Caco-2 (cell line): ENCODE results near the gene FOXP3. TPM values are rescaled to one million over a fixed set of nuclear protein-coding genes. Genes with fewer than 3 reads are reported as not detected.

ENCODE experiments used
- BruUV-seq: library from RNA; stranded (reverse); fragments of 400-500 nt; replicated peaks from 2 replicates; lab custom pipeline; 2021; lab: Mats Ljungman, UMichigan
- CTCF ChIA-PET: fragments of 300-600 bp; sonication (Branson Sonifier 250); formaldehyde crosslinking; loops from one replicate; lab custom pipeline; 2022; ENCODE audit warnings: antibody characterized with exemption; lab: Charles Lee
- POLR2A ChIA-PET: fragments of 300-600 bp; sonication (Branson Sonifier 250); formaldehyde crosslinking; loops from one replicate; lab custom pipeline; 2022; ENCODE audit warnings: antibody characterized with exemption; lab: Charles Lee
- DNase-seq, 2 experiments: peaks; one replicate each; pipeline versions ENCODE4 v3.0.0 to v3.0.0-alpha.2; 2020 to 2022
- H3K27me3 ChIP-seq: replicated peaks from 2 replicates; pipeline ENCODE4 v1.6.0; 2011; ENCODE audit warnings: low read length; ENCODE audit not compliant: control insufficient read depth, insufficient read depth
- H3K36me3 ChIP-seq: 2 replicates; pipeline ENCODE4 v1.5.1; 2011; ENCODE audit warnings: low read length; ENCODE audit not compliant: control insufficient read depth, insufficient read depth
- H3K4me1 ChIP-seq: fragments of 250-450 bp; sonication (Bioruptor Pico); 2 replicates; pipeline ENCODE4 v1.5.1; 2020; ENCODE audit warnings: mild to moderate bottlenecking
- H3K4me3 ChIP-seq: 2 replicates; pipeline ENCODE4 v1.5.1; 2011; ENCODE audit warnings: low read depth, mild to moderate bottlenecking, control low read depth, low read length
- H3K9me3 ChIP-seq: fragments of 250-450 bp; sonication (Bioruptor Pico); 2 replicates; pipeline ENCODE4 v1.5.1; 2020; ENCODE audit warnings: mild to moderate bottlenecking, moderate library complexity
- H3K27ac Mint-ChIP-seq: one replicate; pipeline ENCODE4 v1.8.0; 2022; ENCODE audit warnings: mixed read lengths; ENCODE audit not compliant: unreplicated experiment
- H3K27me3 Mint-ChIP-seq: one replicate; pipeline ENCODE4 v1.8.0; 2022; ENCODE audit warnings: mixed read lengths; ENCODE audit not compliant: insufficient read depth, unreplicated experiment
- H3K36me3 Mint-ChIP-seq: one replicate; pipeline ENCODE4 v1.8.0; 2022; ENCODE audit warnings: mild to moderate bottlenecking, mixed read lengths; ENCODE audit not compliant: insufficient read depth, unreplicated experiment
- H3K4me1 Mint-ChIP-seq: one replicate; pipeline ENCODE4 v1.8.0; 2022; ENCODE audit warnings: low read depth, mixed read lengths; ENCODE audit not compliant: unreplicated experiment
- H3K4me3 Mint-ChIP-seq: one replicate; pipeline ENCODE4 v1.8.0; 2022; ENCODE audit warnings: mild to moderate bottlenecking, moderate library complexity, mixed read lengths; ENCODE audit not compliant: unreplicated experiment
- H3K9me3 Mint-ChIP-seq: one replicate; pipeline ENCODE4 v1.8.0; 2022; ENCODE audit warnings: mixed read lengths; ENCODE audit not compliant: unreplicated experiment
- CTCF ChIP-seq, 2 experiments: fragments of 200-600 bp in 1 of 2; IDR thresholded peaks; 1 replicate in 1 of 2; 2 replicates in 1 of 2; pipeline versions ENCODE4 v1.5.1 to v1.8.0; 2011 to 2022; ENCODE audit warnings: antibody characterized with exemption in 1 of 2, control low read depth in 1 of 2, inconsistent platforms in 1 of 2, low read depth in 1 of 2, low read length in 1 of 2, mild to moderate bottlenecking in 1 of 2, moderate library complexity in 1 of 2; ENCODE audit not compliant: insufficient read depth in 1 of 2, severe bottlenecking in 1 of 2, unreplicated experiment in 1 of 2
- intact Hi-C: fragments of 100-400 bp; cut with micrococcal nuclease; formaldehyde crosslinking; loops from one replicate; pipeline ENCODE4 v1.10.0; 2022; ENCODE audit not compliant: unreplicated experiment
- total RNA-seq: library from RNA; stranded (reverse); gene quantifications from 2 replicates; pipeline ENCODE4 v1.2.3, GENCODE V29; 2022

FOXP3 gene
- total RNA-seq, 1 experiment from 2014 or later, result 0.88 TPM

- Histone ChIP-seq H3K4me3 (no peak overlapping the region), H3K27me3 (no peaks in the 10 kb centered on the region), H3K36me3 (no peaks in the 10 kb centered on the region), H3K4me1 (no peaks in the 10 kb centered on the region), H3K9me3 (no peaks in the 10 kb centered on the region)
- TF ChIP-seq CTCF (IDR thresholded peaks at IDR 0.05; ENCODE audit: insufficient read depth in 1 of 2, low read depth in 1 of 2, low read length in 1 of 2, severe bottlenecking in 1 of 2, unreplicated experiment in 1 of 2), result no peak
- DNase-seq, result no peak
- no peak overlapping the region for H3K4me3 Mint-ChIP-seq
- no TSS peak for BruUV-seq
- H3K9me3 Mint-ChIP-seq, result no peaks in the 10 kb centered on the region
- H3K27me3 Mint-ChIP-seq, result peaks cover 8% of the 10 kb centered on the region
- H3K36me3 Mint-ChIP-seq, result no peaks in the 10 kb centered on the region
- H3K27ac Mint-ChIP-seq, result no peak overlapping the region
- ChIA-PET POLR2A (no interaction called here), CTCF (no interaction called here)
- intact Hi-C loops, result no loop called here
- no peaks in the 10 kb centered on the region for H3K4me1 Mint-ChIP-seq
Measured at GRCh38 chrX:49220100-49220499, 44.4 kb downstream of the FOXP3 start.

- POLR2A ChIA-PET, result no interaction called here
- CTCF ChIA-PET, result no interaction called here
- Histone ChIP-seq H3K4me1 (no peaks in the 10 kb centered on the region), H3K4me3 (no peak overlapping the region), H3K27me3 (no peaks in the 10 kb centered on the region), H3K9me3 (no peaks in the 10 kb centered on the region), H3K36me3 (no peaks in the 10 kb centered on the region)
- no peak overlapping the region for H3K27ac Mint-ChIP-seq
- H3K4me3 Mint-ChIP-seq, result no peak overlapping the region
- no peak for DNase-seq
- H3K4me1 Mint-ChIP-seq, result no peaks in the 10 kb centered on the region
- intact Hi-C loops, result no loop called here
- no peaks in the 10 kb centered on the region for H3K9me3 Mint-ChIP-seq
- no peaks in the 10 kb centered on the region for H3K36me3 Mint-ChIP-seq
- H3K27me3 Mint-ChIP-seq, result peaks cover 2% of the 10 kb centered on the region
- no peak for TF ChIP-seq CTCF (IDR thresholded peaks at IDR 0.05; ENCODE audit: insufficient read depth in 1 of 2, low read depth in 1 of 2, low read length in 1 of 2, severe bottlenecking in 1 of 2, unreplicated experiment in 1 of 2)
- BruUV-seq, result no TSS peak
Measured at GRCh38 chrX:49214996-49215526, 49.4 kb downstream of the FOXP3 start.

- Mint-ChIP-seq H3K27me3 (peaks cover 2% of the 10 kb centered on the region), H3K9me3 (no peaks in the 10 kb centered on the region), H3K36me3 (no peaks in the 10 kb centered on the region), H3K4me3 (no peak overlapping the region), H3K4me1 (no peaks in the 10 kb centered on the region), H3K27ac (no peak overlapping the region)
- POLR2A ChIA-PET, result no interaction called here
- TF ChIP-seq CTCF (IDR thresholded peaks at IDR 0.05; ENCODE audit: insufficient read depth in 1 of 2, low read depth in 1 of 2, low read length in 1 of 2, severe bottlenecking in 1 of 2, unreplicated experiment in 1 of 2), result no peak
- intact Hi-C loops, result no loop called here
- no peaks in the 10 kb centered on the region for H3K27me3 ChIP-seq
- no peaks in the 10 kb centered on the region for H3K9me3 ChIP-seq
- H3K36me3 ChIP-seq, result no peaks in the 10 kb centered on the region
- H3K4me1 ChIP-seq, result no peaks in the 10 kb centered on the region
- CTCF ChIA-PET, result no interaction called here
- no TSS peak for BruUV-seq
- DNase-seq, result no peak
- H3K4me3 ChIP-seq, result no peak overlapping the region
Measured at GRCh38 chrX:49214416-49214815, 50.1 kb downstream of the FOXP3 start.
